GM19395 (cell line): ENCODE results near the gene NUDT13.
A peak's percentile ranks its signal among the peaks of the same experiment; 100 is the strongest.

Source experiments
- ATAC-seq: cut with Tn5 transposase; IDR thresholded peaks from one replicate; pipeline ENCODE4 v1.9.1; 2021; ENCODE audit warnings: mild to moderate bottlenecking, moderate library complexity; ENCODE audit not compliant: unreplicated experiment

The NUDT13 gene

DNA sequence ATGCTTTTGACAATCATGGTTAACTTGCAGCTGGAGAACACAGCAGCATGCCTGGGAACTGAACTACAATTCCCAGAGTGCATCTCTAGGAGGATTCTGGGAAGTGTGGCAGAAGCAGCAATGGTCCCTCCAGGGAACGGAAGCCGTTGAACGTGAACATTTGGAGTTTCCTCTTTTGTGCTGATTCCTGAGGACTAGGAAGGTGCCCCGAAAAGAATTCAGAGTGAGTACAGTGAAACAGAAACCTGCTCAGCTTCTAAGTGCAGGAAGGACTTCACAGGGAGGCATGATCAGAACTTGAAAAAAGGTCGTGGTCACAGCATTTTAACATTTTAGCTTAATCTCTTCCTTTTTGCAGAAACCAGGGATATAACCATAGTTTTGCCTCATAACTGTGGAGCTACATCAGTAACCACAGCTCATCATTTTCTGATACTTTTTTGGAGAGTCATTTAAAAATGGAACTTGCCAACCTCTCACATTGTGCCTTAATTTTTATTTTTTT, at the start of gene NUDT13:
Gene NUDT13, plus strand, starts transcription at position 111 of the 505 bp plus-strand sequence. CDS start 3,911 bp downstream, outside the sequence.
- peak; percentile 61 for ATAC-seq

DNA sequence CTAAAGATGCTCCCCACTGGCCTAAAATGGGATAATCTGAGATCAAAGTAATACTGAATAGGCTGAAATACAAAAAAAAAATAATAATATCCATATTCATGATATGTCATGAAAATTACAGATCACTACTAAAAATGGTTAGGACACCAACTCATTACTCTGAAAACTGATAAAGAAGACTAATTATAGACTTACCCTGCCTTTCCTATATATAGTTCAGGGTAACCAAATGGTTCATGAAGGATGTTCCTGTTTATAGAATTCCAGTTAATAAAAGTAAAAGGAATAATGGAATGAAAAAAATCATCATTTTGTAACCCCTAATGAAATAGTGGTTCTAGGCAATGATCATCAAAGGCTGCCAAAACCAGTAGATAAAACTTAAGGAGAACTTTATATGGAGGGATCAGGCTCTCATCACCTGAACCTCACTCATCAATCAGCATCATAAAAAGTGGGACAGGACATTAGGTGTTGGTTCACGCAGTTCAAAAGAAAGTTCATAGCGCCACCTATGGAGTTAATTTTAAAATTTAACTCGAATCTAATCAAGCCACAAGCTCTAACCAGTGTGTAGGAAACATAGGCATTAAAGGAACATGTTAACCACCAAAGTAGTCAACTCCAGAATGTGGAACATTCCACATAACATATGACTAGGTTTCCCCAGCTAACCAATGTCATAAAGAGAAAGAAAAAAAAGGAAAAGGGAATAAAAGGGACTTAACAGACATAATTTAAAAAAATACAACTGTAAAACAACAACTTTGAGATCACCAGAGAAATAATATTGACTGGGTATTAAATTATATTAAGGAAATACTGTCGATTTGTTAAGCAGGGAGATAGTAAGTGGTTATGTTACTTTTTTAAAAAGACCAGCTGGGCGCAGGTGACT, 49.3 kb upstream of the NUDT13 start:
- ATAC-seq: no peak

DNA sequence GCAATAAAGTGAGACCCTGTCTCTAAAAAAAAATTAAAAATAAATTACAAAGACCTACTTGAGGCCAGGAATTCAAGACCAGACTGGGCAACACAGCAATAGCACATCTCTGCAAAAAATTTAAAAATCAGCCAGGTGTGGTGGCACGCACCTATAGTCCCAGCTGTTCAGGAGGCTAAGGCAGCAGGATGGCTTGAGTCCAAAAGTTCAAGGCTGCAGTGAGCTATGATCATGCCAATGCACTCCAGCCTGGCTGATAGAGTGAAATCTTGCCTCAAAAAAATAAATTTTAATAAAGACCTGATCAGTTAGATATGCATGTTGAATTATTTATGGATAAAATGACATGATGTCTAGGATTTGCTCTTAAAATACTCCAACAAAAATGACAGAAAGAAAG, 48.5 kb upstream of the NUDT13 start:
- ATAC-seq: no peak

DNA sequence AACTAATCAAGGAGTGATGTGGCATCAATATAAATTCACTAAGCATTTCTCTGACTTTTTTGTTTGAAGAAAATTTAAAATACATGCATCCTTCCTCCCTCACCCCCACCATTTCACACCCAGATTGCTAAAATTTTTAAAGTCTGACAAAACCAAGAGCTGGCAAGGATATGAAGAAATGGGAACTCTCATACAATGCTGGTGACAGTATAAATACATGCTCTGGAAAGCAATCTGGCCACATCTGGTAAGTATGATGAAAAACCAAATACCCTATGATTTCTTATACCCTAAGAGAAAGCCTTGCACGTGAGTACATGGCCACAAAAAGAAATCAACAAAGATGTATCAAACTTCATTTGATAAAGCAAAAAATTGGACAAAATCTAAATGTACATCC, 44.8 kb upstream of the NUDT13 start:
- no peak for ATAC-seq

DNA sequence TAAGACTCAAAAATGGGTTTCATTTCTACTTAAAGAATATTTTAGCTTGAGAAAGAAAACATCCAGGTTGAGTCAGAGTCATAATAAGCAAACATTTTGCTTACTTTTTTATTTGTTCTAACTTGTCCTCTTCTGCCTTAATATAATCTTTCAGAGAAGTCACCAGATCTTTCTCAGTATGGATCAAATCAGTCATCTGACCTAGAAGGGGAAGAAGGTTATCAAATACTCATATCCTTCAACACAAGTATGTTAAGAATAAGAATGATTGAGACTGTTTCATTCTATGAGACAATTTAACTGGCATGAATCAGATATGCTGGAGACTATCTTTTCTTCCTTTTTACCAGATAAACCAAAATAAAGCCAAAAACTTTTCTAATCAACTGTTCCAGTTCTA, 36.6 kb upstream of the NUDT13 start:
- no peak for ATAC-seq

DNA sequence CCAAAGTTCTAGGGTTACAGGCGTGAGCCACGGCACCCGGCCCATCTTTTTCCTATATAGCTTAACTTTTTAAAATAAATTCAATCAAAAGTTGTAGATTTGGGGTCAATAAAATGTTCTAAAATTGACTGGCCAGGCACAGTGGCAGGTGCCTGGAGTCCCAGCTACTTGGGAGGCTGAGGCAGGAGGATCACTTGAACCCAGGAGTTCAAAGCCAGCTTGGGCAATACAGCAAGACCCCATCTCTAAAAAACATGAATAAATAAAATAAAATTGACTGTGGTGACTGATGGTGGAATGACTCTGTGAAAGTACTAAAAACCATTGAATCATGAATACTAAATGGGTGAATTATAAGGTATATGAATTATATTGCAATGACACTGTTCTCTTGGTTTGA, 34.4 kb upstream of the NUDT13 start:
- no peak for ATAC-seq

DNA sequence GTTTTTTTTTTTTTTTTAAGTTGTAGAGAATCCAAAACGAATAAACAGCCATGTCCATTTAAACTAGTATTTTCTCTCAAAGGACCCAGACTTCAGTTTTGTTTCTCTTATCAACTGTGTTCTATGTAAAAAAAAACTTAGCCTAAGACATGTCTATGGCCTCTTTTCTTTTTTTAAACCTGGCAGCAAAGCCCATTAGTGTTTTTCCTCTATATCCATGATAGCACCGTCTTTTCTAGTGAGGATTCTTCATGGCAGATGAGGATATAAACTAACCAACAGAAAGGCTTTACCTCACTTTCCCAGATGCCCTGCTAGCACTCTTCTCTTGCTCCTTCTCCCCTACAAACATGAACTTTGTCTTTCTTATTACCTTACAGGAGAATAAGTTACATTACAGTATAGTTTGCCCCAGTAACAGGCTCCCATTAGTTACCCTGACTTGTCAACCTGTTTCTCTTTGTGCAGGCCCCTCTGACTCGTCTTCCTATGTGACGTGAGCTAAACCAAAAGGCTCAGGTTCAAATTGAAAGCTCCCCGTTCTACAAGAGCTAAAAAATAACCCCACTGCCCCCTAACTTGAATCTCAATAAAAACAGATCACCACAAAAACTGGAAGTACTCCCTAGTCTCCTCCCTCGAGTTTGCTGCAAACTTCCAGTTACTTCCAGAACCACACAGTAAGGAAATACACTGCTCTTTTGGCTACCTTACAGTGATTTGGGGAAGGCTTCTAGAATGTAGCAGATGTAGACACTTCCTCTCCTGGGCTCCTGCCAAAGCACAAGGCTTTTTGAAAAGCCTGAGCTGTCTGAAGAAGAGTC, 33.7 kb upstream of the NUDT13 start:
- ATAC-seq: no peak

DNA sequence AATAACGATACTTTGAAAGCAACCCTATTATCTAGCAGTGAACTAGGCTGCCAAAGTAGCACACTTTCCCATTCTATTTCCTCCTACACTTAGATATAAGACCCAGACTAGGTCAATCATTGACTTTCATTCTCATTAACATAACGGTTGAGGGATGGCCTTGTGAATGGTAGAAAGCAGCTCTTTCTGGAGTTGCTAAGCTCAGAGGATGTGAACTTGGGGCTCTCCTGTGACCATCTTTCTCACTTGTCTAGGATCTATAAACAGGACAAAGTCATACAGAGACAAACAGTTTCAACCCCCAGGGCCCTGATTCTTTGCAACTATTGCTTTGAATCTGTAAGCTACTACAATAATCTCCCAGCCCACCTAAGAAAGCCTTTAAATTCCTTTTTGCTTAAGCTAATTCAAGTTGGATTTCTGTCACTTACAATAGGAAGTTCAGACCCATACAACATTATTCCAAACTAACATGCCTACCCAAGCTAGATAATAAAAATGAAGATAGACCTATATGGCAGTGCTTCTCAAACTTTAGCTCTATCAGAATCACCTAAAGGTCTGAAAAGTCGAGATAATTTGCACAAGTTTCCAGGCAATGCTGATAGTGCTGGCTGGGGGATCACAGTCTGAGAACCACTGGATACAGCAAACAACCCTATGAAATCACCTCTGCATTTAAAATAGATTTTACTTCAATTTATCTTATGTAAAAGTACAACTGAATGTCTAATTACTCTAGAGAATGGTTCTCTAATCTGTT, 30.3 kb upstream of the NUDT13 start:
- ATAC-seq: peak; percentile 84

DNA sequence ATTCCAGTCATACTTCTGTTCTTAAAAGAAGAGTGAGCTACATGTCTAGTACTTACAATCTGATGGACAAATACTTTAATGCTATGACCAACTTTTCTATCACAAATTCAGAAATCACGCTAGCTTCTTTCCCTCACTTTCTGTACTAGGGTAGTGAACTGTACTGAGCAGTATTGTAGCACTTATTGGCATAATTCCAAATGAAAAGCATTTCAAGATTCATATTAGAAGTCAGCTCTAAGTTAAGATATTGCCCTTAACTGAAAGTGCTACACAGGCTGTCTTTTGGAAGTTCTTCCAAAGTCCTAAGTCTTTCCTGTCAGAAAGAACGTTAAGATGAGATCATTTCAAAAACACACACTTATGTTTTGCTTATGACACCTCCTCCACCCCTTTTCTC, 27.0 kb upstream of the NUDT13 start:
- ATAC-seq: no peak

DNA sequence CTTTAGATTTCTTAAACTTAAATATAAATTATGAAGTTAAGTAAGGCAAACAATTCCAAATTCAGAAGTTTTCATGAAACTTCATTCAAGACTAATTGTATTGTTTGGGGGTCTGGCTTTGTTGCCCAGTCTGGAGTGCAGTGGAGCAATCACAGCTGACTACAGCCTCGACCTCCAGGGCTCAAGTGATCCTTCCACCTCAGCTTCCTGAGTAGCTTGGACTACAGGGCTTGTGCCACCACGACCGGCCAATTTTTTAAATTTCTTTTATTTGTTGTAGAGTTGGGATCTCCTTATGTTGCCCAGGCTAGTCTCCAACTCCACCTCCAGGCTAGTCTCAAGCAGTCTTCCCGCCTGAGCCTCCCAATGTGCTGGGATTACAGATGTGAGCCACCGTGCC, 26.0 kb upstream of the NUDT13 start:
- no peak for ATAC-seq

DNA sequence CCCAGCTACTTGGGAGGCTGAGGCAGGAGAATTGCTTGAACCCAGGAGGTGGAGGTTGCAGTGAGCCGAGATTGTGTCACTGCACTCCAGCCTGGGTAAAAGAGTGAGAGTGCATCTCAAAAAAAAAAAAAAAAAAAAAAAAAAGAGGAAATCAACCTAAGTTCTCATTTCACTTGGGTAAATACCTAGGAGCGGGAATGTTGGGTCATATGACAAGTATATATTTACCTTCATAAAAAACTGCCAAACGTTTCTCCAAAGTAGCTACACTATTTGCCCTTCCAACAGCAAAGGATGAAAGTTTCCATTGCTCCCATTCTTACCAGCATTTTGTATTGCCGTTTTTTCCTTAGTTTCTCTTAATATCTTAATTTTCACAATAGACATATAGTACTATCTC, 23.4 kb upstream of the NUDT13 start:
- ATAC-seq: no peak

DNA sequence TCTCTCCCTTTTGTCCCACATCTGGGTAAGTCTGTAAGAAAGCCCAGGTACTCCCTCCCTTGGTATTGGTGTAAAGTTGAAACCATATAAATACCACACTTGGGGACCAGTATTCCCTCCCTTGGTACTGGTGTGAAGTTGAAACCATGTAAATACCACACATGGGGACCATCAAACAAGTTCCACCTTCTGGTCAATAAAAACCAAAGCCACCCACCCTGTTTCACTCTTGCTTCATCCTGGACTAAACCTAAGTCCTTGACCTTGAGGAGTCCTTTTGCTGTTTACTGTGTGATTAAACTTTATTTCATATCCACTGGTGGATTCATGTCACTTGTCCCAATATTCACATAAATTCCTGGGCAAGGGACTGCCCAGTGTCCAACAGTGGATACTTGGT, 22.0 kb upstream of the NUDT13 start:
- no peak for ATAC-seq

DNA sequence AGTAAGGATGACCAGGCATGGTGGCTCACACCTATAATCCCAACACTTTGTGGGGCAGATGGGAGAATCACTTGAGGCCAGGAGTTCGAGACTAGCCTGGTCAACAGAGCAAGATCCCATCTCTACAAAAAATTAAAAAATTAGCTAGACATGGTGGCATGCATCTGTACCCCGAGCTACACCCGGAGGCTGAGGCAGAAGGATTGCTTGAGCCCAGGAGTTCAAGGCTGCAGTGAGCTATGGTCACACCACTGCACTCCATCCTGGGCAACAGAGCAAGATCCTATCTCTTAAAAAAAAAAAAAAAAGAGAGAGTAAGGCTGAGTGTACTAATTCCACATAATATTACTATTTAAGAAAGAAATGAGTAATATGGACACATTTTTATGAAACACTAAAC, 17.4 kb upstream of the NUDT13 start:
- ATAC-seq: no peak

DNA sequence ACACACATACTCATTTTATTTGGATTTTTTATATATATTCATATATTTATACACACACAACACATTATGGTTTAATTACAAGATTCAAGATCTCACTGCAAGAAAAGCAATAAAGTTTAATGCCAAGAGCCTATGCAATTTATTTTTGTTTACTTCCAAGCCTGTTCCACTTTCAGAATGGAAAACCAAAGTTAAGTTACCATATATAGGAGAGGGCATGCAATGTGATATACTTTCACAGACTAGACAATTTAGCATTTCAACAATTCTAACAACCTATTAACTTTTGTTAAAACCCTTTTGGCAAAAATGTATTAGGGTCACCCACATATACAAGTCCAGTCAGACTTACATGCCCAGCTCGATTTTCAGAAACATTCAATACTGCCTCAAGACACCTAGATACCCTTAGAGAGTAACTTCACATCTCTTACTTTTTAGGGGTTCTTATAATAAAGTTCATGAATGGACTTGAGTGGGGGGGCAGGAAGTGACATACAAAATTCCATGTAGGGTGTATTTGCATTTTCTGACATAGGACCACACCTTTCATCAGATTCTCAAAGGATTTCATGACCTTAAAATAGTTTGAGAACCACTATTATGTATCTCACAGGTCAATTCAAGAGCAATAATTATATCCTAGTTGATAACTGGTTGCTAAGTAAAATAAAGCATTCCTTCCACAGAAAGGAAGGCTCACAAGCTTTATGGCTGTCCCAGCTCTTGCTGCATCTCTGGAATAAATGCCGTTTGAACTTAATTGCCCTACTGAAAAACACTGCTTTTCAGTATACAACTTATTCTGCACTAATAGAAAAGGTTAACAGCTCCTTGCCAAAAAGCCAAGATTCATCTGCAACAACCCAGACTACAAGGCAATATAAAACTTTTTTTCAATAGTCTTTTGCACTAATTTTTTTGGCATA, 16.1 kb upstream of the NUDT13 start:
- ATAC-seq: no peak

DNA sequence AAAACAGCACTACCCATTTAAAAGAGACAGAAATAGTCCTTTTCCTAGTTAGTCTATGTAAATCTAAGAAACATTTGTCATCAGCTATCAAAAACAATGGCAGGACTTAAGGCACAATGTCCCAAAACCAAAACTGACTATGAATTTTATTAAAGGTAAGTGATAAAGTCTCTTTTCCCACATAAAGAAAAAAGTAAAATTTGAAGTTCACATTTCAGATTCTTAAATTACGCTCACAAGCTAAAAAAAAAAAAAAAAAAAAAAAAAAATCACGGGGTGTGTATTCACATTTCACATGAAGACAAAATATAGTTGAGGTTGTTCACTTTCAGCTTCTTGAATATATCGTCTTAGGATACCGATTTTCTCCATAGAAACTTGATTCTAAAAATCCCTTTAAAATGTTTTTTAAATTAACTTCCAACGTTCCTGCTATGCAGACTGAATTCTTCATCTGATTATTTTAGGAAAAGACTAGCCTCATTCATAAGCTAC, 15.2 kb upstream of the NUDT13 start:
- ATAC-seq: no peak

DNA sequence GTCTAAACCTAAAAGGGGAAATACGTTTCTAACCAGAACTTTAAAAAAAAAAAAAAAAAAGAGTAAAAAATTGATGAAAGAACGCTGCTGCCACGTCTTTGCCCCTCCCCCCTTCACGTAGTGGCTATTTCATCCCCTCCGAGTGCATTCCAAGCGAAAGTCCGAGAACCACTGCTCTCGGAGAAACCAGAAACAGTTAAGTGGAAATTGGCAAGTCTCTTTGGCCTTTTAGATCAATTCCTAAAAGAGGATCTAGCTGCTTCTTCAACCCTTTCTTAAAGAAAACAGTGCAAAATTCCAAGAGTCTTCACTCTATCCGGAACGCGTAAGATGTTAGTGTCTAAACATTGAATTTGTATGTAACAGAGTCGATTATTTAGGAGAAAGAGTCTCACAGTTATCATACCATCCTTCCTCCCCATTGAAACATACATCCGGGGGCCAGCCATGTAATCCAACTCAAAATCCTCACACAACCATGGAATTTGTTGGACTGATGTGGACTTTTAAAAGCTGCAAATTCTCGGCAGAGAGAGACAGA, 14.7 kb upstream of the NUDT13 start:
- ATAC-seq: peak; percentile 1

DNA sequence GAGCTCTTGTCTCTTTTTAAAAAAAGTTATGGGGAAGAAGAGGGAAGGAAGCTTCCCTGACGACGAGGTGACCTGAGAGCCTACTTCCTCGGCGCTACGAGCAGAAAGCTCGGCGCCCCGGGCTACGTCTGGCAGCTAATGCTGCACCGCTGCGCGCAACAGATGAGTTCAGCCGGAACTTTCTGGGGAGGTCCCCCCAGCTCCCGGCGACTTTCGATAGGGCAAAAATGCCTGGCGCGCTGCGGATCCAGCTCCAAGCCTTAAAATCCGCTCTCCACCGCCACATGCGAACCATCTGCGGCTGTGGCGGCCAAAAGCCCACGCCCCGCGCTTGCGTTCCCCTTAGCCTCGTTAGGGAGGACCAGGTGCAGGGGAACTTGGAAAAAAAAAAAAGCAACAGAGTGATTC, 14.2 kb upstream of the NUDT13 start:
- peak; percentile 39 for ATAC-seq

DNA sequence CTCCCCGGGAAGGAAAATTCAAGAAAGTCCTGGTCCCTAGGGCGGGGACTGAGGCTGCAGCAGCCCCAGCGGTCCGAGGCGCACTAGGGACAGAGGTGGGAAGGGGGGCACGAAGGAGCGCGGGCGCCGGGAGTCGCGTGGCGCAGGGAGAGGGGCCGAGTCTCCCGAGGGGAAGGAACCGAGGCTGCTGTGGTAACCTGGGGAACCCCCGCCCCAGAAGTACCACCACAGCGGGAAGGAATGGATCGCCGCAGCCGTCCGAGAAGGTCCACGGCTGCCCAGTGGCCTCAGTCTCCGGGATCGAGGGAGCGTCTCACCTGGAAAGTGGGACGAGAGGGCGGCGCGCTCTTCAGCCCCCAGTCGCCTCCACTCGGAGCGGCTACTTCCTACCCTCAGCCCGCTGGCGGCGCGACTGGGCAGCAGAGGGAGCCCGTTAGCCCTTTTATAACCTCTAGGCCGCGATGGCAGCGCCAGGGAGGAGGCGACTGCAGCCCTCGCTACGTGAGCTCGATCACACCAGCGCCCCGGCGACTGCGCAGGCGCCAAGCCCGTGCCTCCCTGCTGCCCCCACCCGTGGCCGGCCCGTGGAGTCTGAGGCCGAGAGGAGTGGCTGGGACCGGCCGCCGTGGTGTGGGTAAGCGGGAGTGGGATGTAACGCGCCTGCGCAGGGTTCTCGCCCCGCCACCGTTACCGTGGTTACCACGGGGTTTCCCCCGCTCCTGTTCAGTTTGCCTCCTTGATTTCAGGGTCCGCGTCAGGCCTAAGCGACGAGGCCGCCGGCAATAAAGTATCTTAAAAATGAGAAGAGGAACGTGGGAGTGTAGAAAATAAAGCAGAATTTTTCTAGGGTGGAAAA, 13.6 kb upstream of the NUDT13 start, which contains the start of gene P4HA1:
Gene P4HA1, minus strand, starts transcription at position 418 of the 856 bp plus-strand sequence. CDS start 21,983 bp downstream, outside the sequence.
- peak; percentile 83 for ATAC-seq
